NCI-H345 (cell line): ENCODE data around the gene CCDC38.
A peak's percentile ranks its signal among the peaks of the same experiment; 100 is the strongest.

ENCODE experiments used
- DNase-seq: peaks from one replicate; lab custom pipeline; 2025; lab: John Stamatoyannopoulos, UW

The CCDC38 gene

GRCh38 chr12:95836185-95836609, 106.2 kb downstream of the CCDC38 start:
- DNase-seq = peak; percentile 50

GRCh38 chr12:95834572-95834971, 107.8 kb downstream of the CCDC38 start:
- no peak for DNase-seq

- DNase-seq = no peak
These were observed 111.9 kb downstream of the CCDC38 start for GRCh38 chr12:95830335-95831089.

- DNase-seq = no peak
These were observed 113.0 kb downstream of the CCDC38 start for GRCh38 chr12:95829395-95829794.

GRCh38 chr12:95820096-95820703, 122.2 kb downstream of the CCDC38 start:
- DNase-seq = peak; percentile 69
